ENCODE measurements around the gene PMEL. TPM values are rescaled to one million over a fixed set of nuclear protein-coding genes. Genes with fewer than 3 reads are reported as not detected.
"Not testable (repeated sequence)": the region's sequence is repeated elsewhere in the genome, so short reads cannot be mapped to it uniquely, and the experiment has no call there.

PMEL gene
- total and polyA plus RNA-seq, 9 of the 15 experiments (the other 6 are each of a cell fraction or from before 2014, with no cell fraction given) = 0.36 to 2.0 (median 0.98) TPM

DNA sequence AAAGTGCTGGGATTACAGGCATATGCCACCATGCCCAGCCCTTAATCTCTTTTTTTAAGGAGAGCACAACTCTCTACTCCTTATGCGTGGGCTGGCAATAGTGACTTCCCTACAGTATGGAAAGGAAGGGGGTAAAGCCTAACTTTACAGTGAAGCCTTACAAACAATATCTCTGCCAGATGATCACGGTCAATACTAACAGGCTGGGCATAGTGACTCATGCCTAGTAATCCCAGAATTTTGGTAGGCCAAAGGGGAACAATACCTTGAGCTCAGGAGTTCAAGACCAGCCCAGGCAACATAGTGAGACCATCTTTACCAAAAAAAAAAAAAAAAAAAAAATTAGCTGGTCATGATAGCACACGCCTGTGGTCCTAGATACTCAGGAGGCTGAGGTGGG is 43.7 kb downstream of the PMEL start:
- H3K27ac ChIP-seq (ENCODE audit: extremely low read depth, low read depth, low read length) = no peak overlapping the region
- in situ Hi-C loops (cut with MboI) (no loop called here), intact Hi-C loops (cut with micrococcal nuclease) (no loop called here)
- FAIRE-seq (no peak), ATAC-seq (no peak), DNase-seq (ENCODE audit: extremely low read depth in 1 of 4, low spot score in 3 of 4) (no peak)
- no peaks in the 10 kb centered on the region for H4K20me1 ChIP-seq (replicated peaks; ENCODE audit: control insufficient read depth, insufficient read depth, low read length)
- no peaks in the 10 kb centered on the region for H3K27me3 ChIP-seq (ENCODE audit: control insufficient read depth in 2 of 2, insufficient read depth in 2 of 2, low read length in 2 of 2)
- WGBS (ENCODE audit: insufficient coverage, low coverage, missing lambda C conversion rate) = 90% methylated on average over 3 of the region's 3 CpGs
- H3K9me3 ChIP-seq (replicated peaks; ENCODE audit: control insufficient read depth, insufficient read depth, low read depth, low read length) = no peaks in the 10 kb centered on the region
- BruUV-seq (replicated peaks) = no TSS peak
- H2AFZ ChIP-seq (ENCODE audit: low read depth, low read length) = no peak overlapping the region
- no peak for TF ChIP-seq KHSRP (IDR thresholded peaks at IDR 0.05)
- TF ChIP-seq ESRRB (CRISPR knock-in tag; IDR thresholded peaks at IDR 0.05; ENCODE audit: borderline replicate concordance) = no peak
- TF ChIP-seq, protein P1, sequence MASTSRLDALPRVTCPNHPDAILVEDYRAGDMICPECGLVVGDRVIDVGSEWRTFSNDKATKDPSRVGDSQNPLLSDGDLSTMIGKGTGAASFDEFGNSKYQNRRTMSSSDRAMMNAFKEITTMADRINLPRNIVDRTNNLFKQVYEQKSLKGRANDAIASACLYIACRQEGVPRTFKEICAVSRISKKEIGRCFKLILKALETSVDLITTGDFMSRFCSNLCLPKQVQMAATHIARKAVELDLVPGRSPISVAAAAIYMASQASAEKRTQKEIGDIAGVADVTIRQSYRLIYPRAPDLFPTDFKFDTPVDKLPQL (IDR thresholded peaks at IDR 0.05; ENCODE audit: extremely low read depth, insufficient read length) = no peak
- TF ChIP-seq SNRNP70 (optimal IDR thresholded peaks at IDR 0.05; ENCODE audit: low read depth, low read length) = no peak
- TF ChIP-seq, protein P2, sequence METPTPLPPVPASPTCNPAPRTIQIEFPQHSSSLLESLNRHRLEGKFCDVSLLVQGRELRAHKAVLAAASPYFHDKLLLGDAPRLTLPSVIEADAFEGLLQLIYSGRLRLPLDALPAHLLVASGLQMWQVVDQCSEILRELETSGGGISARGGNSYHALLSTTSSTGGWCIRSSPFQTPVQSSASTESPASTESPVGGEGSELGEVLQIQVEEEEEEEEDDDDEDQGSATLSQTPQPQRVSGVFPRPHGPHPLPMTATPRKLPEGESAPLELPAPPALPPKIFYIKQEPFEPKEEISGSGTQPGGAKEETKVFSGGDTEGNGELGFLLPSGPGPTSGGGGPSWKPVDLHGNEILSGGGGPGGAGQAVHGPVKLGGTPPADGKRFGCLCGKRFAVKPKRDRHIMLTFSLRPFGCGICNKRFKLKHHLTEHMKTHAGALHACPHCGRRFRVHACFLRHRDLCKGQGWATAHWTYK (CRISPR knock-in tag; IDR thresholded peaks at IDR 0.05) = no peak
- TF ChIP-seq, protein P3, sequence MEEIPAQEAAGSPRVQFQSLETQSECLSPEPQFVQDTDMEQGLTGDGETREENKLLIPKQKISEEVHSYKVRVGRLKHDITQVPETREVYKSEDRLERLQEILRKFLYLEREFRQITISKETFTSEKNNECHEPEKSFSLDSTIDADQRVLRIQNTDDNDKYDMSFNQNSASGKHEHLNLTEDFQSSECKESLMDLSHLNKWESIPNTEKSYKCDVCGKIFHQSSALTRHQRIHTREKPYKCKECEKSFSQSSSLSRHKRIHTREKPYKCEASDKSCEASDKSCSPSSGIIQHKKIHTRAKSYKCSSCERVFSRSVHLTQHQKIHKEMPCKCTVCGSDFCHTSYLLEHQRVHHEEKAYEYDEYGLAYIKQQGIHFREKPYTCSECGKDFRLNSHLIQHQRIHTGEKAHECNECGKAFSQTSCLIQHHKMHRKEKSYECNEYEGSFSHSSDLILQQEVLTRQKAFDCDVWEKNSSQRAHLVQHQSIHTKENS (CRISPR knock-in tag; IDR thresholded peaks at IDR 0.05) = no peak
- TF ChIP-seq TOE1 (IDR thresholded peaks at IDR 0.05; ENCODE audit: borderline replicate concordance) = no peak
- no peak for TF ChIP-seq TOE1 (CRISPR knock-in tag; IDR thresholded peaks at IDR 0.05; ENCODE audit: borderline replicate concordance, low read depth)
- TF ChIP-seq MED1 (CRISPR knock-in tag; IDR thresholded peaks at IDR 0.05; ENCODE audit: borderline replicate concordance) = no peak
- H3K9me1 ChIP-seq (ENCODE audit: control insufficient read depth, insufficient read depth, low read length) = no peaks in the 10 kb centered on the region
- H3K79me2 ChIP-seq (ENCODE audit: control insufficient read depth, insufficient read depth, low read length) = peaks cover 84% of the 10 kb centered on the region
- peaks cover 0 to 6% of the 10 kb centered on the region in 2 experiments; a peak in 2 of 5 replicates for H3K4me1 ChIP-seq (replicated peaks in 1 of 2; ENCODE audit: control insufficient read depth in 2 of 2, insufficient read depth in 2 of 2, low read length in 2 of 2)
- H3K36me3 ChIP-seq (ENCODE audit: control insufficient read depth, insufficient read depth, low read length) = peaks cover 47% of the 10 kb centered on the region
- POLR2A ChIA-PET = interaction anchor here (1.3 kb wide), 1 partner anchor 74 kb away, joined by 3 read pairs; no protein-coding TSS in a partner anchor
- no peak overlapping the region for H3K4me3 ChIP-seq
- CTCF ChIA-PET (ENCODE audit: low intra/inter-chr PET ratio) = no interaction called here
- no peak overlapping the region for H3K4me2 ChIP-seq (ENCODE audit: insufficient read depth, low read length)
- no peak overlapping the region; a peak in 1 of 4 replicates for H3K9ac ChIP-seq (ENCODE audit: insufficient read depth in 1 of 2, low read depth in 2 of 2, low read length in 2 of 2)

DNA sequence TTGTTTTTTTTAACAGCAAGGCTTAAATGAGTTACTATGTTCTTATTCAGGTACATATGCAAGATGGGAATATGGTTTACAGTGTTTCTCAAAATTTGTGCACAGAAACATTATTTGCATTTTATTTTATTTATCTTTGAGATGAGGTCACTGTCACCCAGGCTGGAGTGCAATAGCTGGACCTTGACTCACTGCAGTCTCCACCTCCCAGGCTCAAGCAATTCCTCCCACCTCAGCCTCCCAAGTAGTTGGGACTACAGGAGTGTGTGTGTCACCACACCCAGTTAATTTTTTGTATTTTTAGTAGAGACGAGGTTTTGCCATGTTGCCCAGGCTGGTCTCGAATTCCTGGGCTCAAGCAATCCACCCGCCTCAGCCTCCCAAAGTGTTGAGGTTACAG is 46.8 kb downstream of the PMEL start:
- 80% methylated on average over 3 of the region's 3 CpGs for WGBS (ENCODE audit: insufficient coverage, low coverage, missing lambda C conversion rate)
- peaks cover 40% of the 10 kb centered on the region; the same call in 2 of the 3 replicates for H3K36me3 ChIP-seq (ENCODE audit: control insufficient read depth, insufficient read depth, low read length)
- CTCF ChIA-PET (ENCODE audit: low intra/inter-chr PET ratio); H3K4me2 ChIP-seq (ENCODE audit: insufficient read depth, low read length); H2AFZ ChIP-seq (ENCODE audit: low read depth, low read length); intact Hi-C loops (cut with micrococcal nuclease); DNase-seq (ENCODE audit: extremely low read depth in 1 of 4, low spot score in 3 of 4); BruUV-seq (replicated peaks); H3K4me1 ChIP-seq (replicated peaks in 1 of 2; ENCODE audit: control insufficient read depth in 2 of 2, insufficient read depth in 2 of 2, low read length in 2 of 2); POLR2A ChIA-PET; H3K27ac ChIP-seq (ENCODE audit: extremely low read depth, low read depth, low read length); FAIRE-seq; H3K9me1 ChIP-seq (ENCODE audit: control insufficient read depth, insufficient read depth, low read length); H3K9me3 ChIP-seq (replicated peaks; ENCODE audit: control insufficient read depth, insufficient read depth, low read depth, low read length); H4K20me1 ChIP-seq (replicated peaks; ENCODE audit: control insufficient read depth, insufficient read depth, low read length); in situ Hi-C loops (cut with MboI); H3K27me3 ChIP-seq (ENCODE audit: control insufficient read depth in 2 of 2, insufficient read depth in 2 of 2, low read length in 2 of 2); H3K4me3 ChIP-seq; H3K9ac ChIP-seq (ENCODE audit: insufficient read depth in 1 of 2, low read depth in 2 of 2, low read length in 2 of 2): not testable (repeated sequence)
- H3K79me2 ChIP-seq (ENCODE audit: control insufficient read depth, insufficient read depth, low read length) = peaks cover 80% of the 10 kb centered on the region
- ATAC-seq = 0 out of 3 replicates have a peak, but pooled peaks have one; percentile 27
